Measurements from ENCODE around the gene FAH.

The FAH gene

DNA sequence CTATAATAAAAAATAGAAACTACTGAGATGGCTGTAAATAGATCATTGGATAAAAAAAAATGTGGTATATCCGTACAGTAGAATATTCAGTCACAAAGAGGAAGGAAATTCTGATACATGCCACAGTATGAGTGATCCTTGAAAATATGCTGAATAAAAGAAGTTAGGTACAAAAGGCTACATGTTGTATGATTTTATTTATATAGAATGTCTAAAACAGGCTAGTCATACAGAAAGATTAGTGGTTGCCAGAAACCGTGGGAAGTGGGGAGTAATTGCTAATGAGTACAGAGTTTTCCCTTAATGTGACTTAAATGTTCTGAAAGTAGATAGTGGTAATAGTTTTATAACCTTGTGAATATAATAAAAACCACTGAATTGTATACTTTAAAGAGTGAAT is 24.9 kb upstream of the FAH start:
- TF ChIP-seq, protein P1, sequence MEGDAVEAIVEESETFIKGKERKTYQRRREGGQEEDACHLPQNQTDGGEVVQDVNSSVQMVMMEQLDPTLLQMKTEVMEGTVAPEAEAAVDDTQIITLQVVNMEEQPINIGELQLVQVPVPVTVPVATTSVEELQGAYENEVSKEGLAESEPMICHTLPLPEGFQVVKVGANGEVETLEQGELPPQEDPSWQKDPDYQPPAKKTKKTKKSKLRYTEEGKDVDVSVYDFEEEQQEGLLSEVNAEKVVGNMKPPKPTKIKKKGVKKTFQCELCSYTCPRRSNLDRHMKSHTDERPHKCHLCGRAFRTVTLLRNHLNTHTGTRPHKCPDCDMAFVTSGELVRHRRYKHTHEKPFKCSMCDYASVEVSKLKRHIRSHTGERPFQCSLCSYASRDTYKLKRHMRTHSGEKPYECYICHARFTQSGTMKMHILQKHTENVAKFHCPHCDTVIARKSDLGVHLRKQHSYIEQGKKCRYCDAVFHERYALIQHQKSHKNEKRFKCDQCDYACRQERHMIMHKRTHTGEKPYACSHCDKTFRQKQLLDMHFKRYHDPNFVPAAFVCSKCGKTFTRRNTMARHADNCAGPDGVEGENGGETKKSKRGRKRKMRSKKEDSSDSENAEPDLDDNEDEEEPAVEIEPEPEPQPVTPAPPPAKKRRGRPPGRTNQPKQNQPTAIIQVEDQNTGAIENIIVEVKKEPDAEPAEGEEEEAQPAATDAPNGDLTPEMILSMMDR (IDR thresholded peaks at IDR 0.05; ENCODE audit: low read depth, low read length): no peak
- H3K4me3 ChIP-seq (ENCODE audit: low read depth, low read length): no peak overlapping the region

DNA sequence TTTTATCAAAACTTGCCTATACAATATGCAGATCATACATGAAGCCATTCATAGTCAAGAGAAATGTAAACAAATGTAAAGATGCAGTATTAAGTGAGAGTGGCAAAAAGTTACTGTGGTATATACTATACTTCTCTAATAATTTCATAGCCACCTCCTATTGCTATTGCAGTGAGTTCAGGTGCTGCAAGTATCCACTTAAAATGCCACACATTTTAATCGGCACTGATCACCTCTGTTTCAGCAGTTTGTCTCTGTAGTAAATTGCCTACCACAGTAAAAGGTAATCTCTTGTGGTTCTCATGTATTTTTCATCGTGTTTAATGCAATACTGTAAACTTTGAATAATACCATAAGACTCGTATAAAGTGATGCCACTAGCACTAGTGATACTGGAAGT is 20.4 kb upstream of the FAH start:
- H3K4me3 ChIP-seq (ENCODE audit: low read depth, low read length): no peak overlapping the region
- TF ChIP-seq, protein P1 (IDR thresholded peaks at IDR 0.05; ENCODE audit: low read depth, low read length): no peak

DNA sequence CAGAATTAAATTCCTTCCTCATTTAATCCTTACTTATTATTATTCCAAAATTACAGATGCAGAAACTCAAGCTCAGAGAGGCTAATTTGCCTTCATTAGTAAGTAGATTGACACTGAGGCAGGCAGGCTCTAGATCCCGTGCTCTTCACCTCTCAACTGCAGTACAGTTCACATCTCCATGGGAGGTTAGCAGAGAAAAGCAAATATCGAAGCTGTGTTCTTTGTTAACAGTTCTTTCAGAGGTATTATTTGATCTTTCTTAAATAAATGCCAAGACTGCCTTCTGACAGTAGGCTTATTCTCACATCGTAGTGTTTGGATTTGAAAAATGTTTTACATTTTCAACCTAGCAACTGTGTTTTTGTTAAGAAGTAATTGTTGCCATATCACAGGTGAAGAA is 15.9 kb upstream of the FAH start:
- TF ChIP-seq, protein P1 (IDR thresholded peaks at IDR 0.05; ENCODE audit: low read depth, low read length): no peak

DNA sequence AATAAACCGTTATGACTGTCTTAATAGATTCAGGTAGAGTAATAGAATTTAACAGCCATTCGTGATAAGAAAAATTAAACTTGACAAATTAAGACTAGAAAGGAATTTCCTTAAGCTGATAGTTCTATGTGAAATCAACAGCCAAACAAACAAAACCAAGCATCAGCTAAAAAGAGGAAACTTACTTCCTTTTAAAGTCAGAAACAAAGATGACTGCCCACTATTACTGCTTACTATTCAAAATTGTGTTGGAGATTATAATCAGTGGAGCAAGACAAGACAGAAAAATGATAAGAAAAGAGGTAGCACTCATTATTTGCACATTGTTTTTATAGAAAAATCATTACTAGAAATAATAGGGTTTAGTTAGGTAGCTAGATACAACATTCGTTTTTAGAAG is 13.8 kb upstream of the FAH start:
- no peak overlapping the region for H3K4me3 ChIP-seq (ENCODE audit: low read depth, low read length)
- TF ChIP-seq, protein P1 (IDR thresholded peaks at IDR 0.05; ENCODE audit: low read depth, low read length): no peak

More for the DNA sequence above, 15.9 kb upstream of the FAH start:
- H3K4me3 ChIP-seq (ENCODE audit: low read depth, low read length): no peak overlapping the region

DNA sequence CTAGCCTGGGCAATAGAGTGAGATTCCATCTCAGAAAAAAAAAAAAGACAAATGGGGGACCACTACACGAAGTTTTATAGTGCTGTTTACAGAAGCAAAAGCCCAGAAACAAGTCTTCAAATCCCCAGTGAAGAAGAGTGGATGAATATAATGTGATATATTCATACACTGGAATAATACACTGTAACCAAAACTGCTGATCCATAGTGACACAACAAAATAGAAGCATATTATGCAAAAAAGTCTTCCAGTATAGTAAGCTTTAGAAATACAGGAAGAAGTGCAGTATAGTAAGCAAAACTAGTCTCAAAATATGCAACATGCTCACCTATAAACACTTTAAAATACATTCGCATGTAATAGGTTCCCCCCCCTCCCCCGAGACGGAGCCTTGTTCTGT is 11.9 kb upstream of the FAH start:
- TF ChIP-seq, protein P1 (IDR thresholded peaks at IDR 0.05; ENCODE audit: low read depth, low read length): no peak
- H3K4me3 ChIP-seq (ENCODE audit: low read depth, low read length): no peak overlapping the region

DNA sequence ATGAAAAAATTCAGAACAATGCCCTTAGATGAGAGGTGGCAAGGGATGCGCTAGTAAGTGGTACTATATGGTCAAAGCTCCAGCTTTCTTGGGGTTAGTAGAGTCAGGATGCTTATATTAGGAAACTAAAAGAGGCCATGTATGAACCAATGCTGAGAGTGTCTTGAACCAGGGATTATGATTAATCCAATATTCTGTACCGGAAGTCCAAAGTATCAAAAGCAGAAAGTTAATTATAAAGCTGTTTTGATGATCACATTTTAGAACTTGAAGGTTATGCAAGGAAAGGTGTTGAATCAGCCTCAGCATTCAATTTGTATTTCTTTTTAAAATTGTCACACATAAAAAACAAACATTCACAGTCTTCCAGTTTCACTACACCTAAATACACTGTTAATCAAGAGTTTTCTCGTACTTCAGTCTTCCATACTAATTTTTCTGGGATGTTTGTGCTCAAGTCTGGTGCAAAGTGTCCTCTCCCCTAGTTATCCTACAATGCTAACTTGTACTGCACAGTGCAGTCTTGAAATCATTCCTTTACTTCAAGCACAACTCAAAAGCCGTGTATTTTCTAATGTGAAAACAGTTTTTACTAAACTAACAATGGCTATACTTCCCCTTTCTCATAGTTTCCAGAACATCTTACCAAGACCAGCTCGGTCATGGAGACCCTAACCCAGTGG is 10.7 kb upstream of the FAH start:
- TF ChIP-seq, protein P1 (IDR thresholded peaks at IDR 0.05; ENCODE audit: low read depth, low read length): no peak
- H3K4me3 ChIP-seq (ENCODE audit: low read depth, low read length): no peak overlapping the region

DNA sequence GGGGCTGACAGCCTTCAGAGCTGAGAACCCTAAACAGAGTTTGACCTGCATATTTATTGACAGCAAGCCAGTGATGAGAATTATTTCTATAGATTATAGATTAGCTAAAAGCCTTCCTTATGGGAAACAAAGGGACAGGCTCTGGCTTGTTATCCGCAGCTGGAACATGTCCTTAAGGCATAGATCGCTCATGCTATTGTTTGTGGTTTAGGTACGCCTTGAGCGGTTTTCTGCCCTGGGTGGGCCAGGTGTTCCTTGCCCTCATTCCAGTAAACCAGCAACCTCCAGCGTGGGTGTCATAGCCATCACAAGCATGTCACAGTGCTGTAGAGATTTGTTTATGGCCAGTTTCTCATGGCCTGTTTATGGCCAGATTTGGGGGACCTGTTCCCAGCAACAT is 10.2 kb upstream of the FAH start:
- no peak overlapping the region for H3K4me3 ChIP-seq (ENCODE audit: low read depth, low read length)
- TF ChIP-seq, protein P1 (IDR thresholded peaks at IDR 0.05; ENCODE audit: low read depth, low read length): no peak
